IMR-90 (cell line): Measurements from ENCODE around the gene CCDC102B. TPM values are rescaled to one million over a fixed set of nuclear protein-coding genes. Genes with fewer than 3 reads are reported as not detected.
A peak's percentile ranks its signal among the peaks of the same experiment; 100 is the strongest.

Source experiments
- ATAC-seq: fragments of 200-7000 bp; cut with Tn5 transposase; 2 replicates; pipeline ENCODE4 v1.9.1; 2020; ENCODE audit warnings: low read depth, mild to moderate bottlenecking, moderate library complexity
- BruUV-seq: library from RNA; stranded (reverse); fragments of 400-500 nt; replicated peaks from 2 replicates; lab custom pipeline; 2021; lab: Mats Ljungman, UMichigan
- CTCF ChIA-PET: fragments of 300-600 bp; formaldehyde crosslinking; extraction: SDS; loops from one replicate; lab custom pipeline; 2021; ENCODE audit warnings: antibody characterized with exemption; lab: Yijun Ruan, JAX
- POLR2A ChIA-PET: fragments of 300-600 bp; sonication (Branson Sonifier 250); formaldehyde crosslinking; loops from one replicate; lab custom pipeline; 2022; ENCODE audit warnings: antibody characterized with exemption; ENCODE audit not compliant: unreplicated experiment; lab: Charles Lee
- DNase-seq: peaks from one replicate; pipeline ENCODE4 v3.0.0; 2013
- H2AFZ ChIP-seq: replicated peaks from 2 replicates; pipeline ENCODE3; 2013; ENCODE audit warnings: low read length, mild to moderate bottlenecking; ENCODE audit not compliant: poor library complexity
- H2AK5ac ChIP-seq: 2 replicates; pipeline ENCODE4 v1.6.1; 2013; ENCODE audit warnings: low read depth, low read length, inconsistent platforms
- H2AK9ac ChIP-seq: replicated peaks from 2 replicates; pipeline ENCODE3; 2013; ENCODE audit warnings: mild to moderate bottlenecking, low read depth, low read length, moderate library complexity; ENCODE audit not compliant: poor library complexity
- H2BK120ac ChIP-seq: 2 replicates; pipeline ENCODE4 v1.6.1; 2013; ENCODE audit warnings: low read depth, low read length, inconsistent platforms
- H2BK15ac ChIP-seq: 3 replicates; pipeline ENCODE4 v1.6.1; 2013; ENCODE audit warnings: low read depth, low read length, inconsistent platforms
- H2BK20ac ChIP-seq: 2 replicates; pipeline ENCODE4 v1.6.1; 2013; ENCODE audit warnings: low read depth, mild to moderate bottlenecking, inconsistent platforms, low read length, moderate library complexity
- H2BK5ac ChIP-seq: 2 replicates; pipeline ENCODE4 v1.6.1; 2013; ENCODE audit warnings: mild to moderate bottlenecking, low read depth, low read length, inconsistent platforms; ENCODE audit not compliant: poor library complexity, severe bottlenecking
- H3K14ac ChIP-seq: replicated peaks from 2 replicates; pipeline ENCODE4 v1.6.1; 2013; ENCODE audit warnings: low read depth, low read length, inconsistent platforms
- H3K18ac ChIP-seq: 2 replicates; pipeline ENCODE4 v1.6.1; 2013; ENCODE audit warnings: low read depth, low read length, control low read depth
- H3K23ac ChIP-seq: 2 replicates; pipeline ENCODE4 v1.6.1; 2013; ENCODE audit warnings: low read depth, low read length, inconsistent platforms
- H3K27ac ChIP-seq: 2 replicates; pipeline ENCODE4 v1.5.1; 2013; ENCODE audit warnings: mild to moderate bottlenecking, control low read depth, low read length; ENCODE audit not compliant: insufficient read depth
- H3K27me3 ChIP-seq: 2 replicates; pipeline ENCODE4 v1.6.1; 2013; ENCODE audit warnings: low read length; ENCODE audit not compliant: control insufficient read depth, insufficient read depth
- H3K36me3 ChIP-seq: 2 replicates; pipeline ENCODE4 v1.6.1; 2013; ENCODE audit warnings: low read length, mixed read lengths; ENCODE audit not compliant: control insufficient read depth, insufficient read depth
- H3K4ac ChIP-seq: 2 replicates; pipeline ENCODE4 v1.6.1; 2013; ENCODE audit warnings: low read depth, low read length, inconsistent platforms
- H3K4me1 ChIP-seq: 2 replicates; pipeline ENCODE4 v1.6.1; 2013; ENCODE audit warnings: low read length, mixed read lengths; ENCODE audit not compliant: control insufficient read depth, insufficient read depth
- H3K4me2 ChIP-seq: 2 replicates; pipeline ENCODE4 v1.6.1; 2013; ENCODE audit warnings: low read depth, mild to moderate bottlenecking, control low read depth, low read length, moderate library complexity
- H3K4me3 ChIP-seq: 2 replicates; pipeline ENCODE4 v1.5.1; 2013; ENCODE audit warnings: low read depth, mild to moderate bottlenecking, control low read depth, low read length, moderate library complexity; ENCODE audit not compliant: insufficient read depth
- H3K56ac ChIP-seq: 2 replicates; pipeline ENCODE4 v1.6.1; 2013; ENCODE audit warnings: low read length, inconsistent platforms; ENCODE audit not compliant: insufficient read depth; ENCODE audit errors: extremely low read depth
- H3K79me1 ChIP-seq, 2 experiments: 2 replicates each; pipeline ENCODE4 v1.6.1; 2013; ENCODE audit warnings: low read length in 2 of 2, inconsistent platforms in 1 of 2, low read depth in 1 of 2
- H3K9ac ChIP-seq: 2 replicates; pipeline ENCODE4 v1.6.1; 2013; ENCODE audit warnings: low read depth, low read length, control low read depth
- H3K9me1 ChIP-seq: 2 replicates; pipeline ENCODE4 v1.6.1; 2013; ENCODE audit warnings: low read length, inconsistent platforms; ENCODE audit not compliant: insufficient read depth
- H3K9me3 ChIP-seq: 2 replicates; pipeline ENCODE4 v1.6.1; 2013; ENCODE audit warnings: low read length; ENCODE audit not compliant: control insufficient read depth, insufficient read depth
- H4K20me1 ChIP-seq: 2 replicates; pipeline ENCODE4 v1.6.1; 2013; ENCODE audit warnings: low read length, inconsistent platforms; ENCODE audit not compliant: insufficient read depth
- H4K5ac ChIP-seq: 2 replicates; pipeline ENCODE4 v1.6.1; 2013; ENCODE audit warnings: mild to moderate bottlenecking, low read depth, low read length, control low read depth
- H4K8ac ChIP-seq, 2 experiments: 2 replicates each; pipeline ENCODE4 v1.6.1; 2013; ENCODE audit warnings: low read depth in 2 of 2, low read length in 2 of 2, control low read depth in 1 of 2, inconsistent platforms in 1 of 2
- H4K91ac ChIP-seq: 2 replicates; pipeline ENCODE4 v1.6.1; 2013; ENCODE audit warnings: low read depth, low read length, inconsistent platforms; ENCODE audit not compliant: insufficient read depth
- BHLHE40 ChIP-seq: fragments of 150-350 bp; IDR thresholded peaks from 2 replicates; pipeline ENCODE4 v1.6.1; 2016; ENCODE audit warnings: mild to moderate bottlenecking, low read depth, low read length
- CEBPB ChIP-seq: IDR thresholded peaks from 2 replicates; pipeline ENCODE4 v1.6.1; 2012; ENCODE audit warnings: low read depth, low read length, improper control_type of control experiment
- CHD1 ChIP-seq: IDR thresholded peaks from 2 replicates; pipeline ENCODE4 v1.6.1; 2012; ENCODE audit warnings: low read depth, low read length, improper control_type of control experiment
- FOS ChIP-seq: fragments of 150-350 bp; IDR thresholded peaks from 2 replicates; pipeline ENCODE4 v1.6.1; 2016; ENCODE audit warnings: low read depth, low read length
- MAFK ChIP-seq: IDR thresholded peaks from 2 replicates; pipeline ENCODE4 v1.6.1; 2012; ENCODE audit warnings: low read depth, low read length, improper control_type of control experiment
- MAZ ChIP-seq: IDR thresholded peaks from 2 replicates; pipeline ENCODE4 v1.6.1; 2012; ENCODE audit warnings: low read depth, mild to moderate bottlenecking, low read length, improper control_type of control experiment, moderate library complexity, borderline replicate concordance
- MXI1 ChIP-seq: IDR thresholded peaks from 2 replicates; pipeline ENCODE4 v1.6.1; 2012; ENCODE audit warnings: low read depth, mild to moderate bottlenecking, low read length, moderate library complexity, borderline replicate concordance
- NFE2L2 ChIP-seq: fragments of 150-350 bp; IDR thresholded peaks from 2 replicates; pipeline ENCODE4 v1.6.1; 2016; ENCODE audit warnings: low read depth, mild to moderate bottlenecking, low read length
- POLR2A ChIP-seq: IDR thresholded peaks from 2 replicates; pipeline ENCODE4 v1.6.1; 2012; ENCODE audit warnings: mild to moderate bottlenecking, low read depth, low read length
- RAD21 ChIP-seq: IDR thresholded peaks from 2 replicates; pipeline ENCODE4 v1.6.1; 2012; ENCODE audit warnings: low read length, improper control_type of control experiment
- RCOR1 ChIP-seq: IDR thresholded peaks from 2 replicates; pipeline ENCODE4 v1.6.1; 2012; ENCODE audit warnings: mild to moderate bottlenecking, low read length, improper control_type of control experiment; ENCODE audit not compliant: insufficient replicate concordance
- RFX5 ChIP-seq: IDR thresholded peaks from 2 replicates; pipeline ENCODE4 v1.8.0; 2012; ENCODE audit warnings: low read depth, mild to moderate bottlenecking, low read length, moderate library complexity
- SMC3 ChIP-seq: fragments of 150-350 bp; IDR thresholded peaks from 2 replicates; pipeline ENCODE4 v1.6.1; 2016; ENCODE audit warnings: low read depth, mild to moderate bottlenecking, antibody characterized with exemption, low read length, moderate library complexity
- WGBS, 2 experiments: methylation state at CpG; one replicate each; pipeline versions ENCODE4 v1.1.5 to v1.1.7; 2013; ENCODE audit warnings: missing lambda C conversion rate in 2 of 2; ENCODE audit not compliant: insufficient read length in 1 of 2; ENCODE audit errors: extremely low coverage in 2 of 2; 5-methylcytosine and 5-hydroxymethylcytosine counted together
- dilution Hi-C: fragments of 300-500 bp; cut with HindIII; formaldehyde crosslinking; loops from one replicate; pipeline ENCODE4 v1.14.3; 2018; ENCODE audit warnings: low sequenced_read_pairs; ENCODE audit not compliant: unreplicated experiment
- in situ Hi-C: fragments of 300-500 bp; cut with MboI; formaldehyde crosslinking; loops from 3 replicates; pipeline ENCODE4 v1.14.3; 2019; ENCODE audit warnings: low sequenced_read_pairs, inconsistent platforms, mixed read lengths
- intact Hi-C: fragments of 100-400 bp; cut with micrococcal nuclease; formaldehyde crosslinking; loops from 2 replicates; pipeline ENCODE4 v1.10.0; 2022
- polyA plus RNA-seq, 3 experiments: library from polyadenylated mRNA; depleted of rRNA; stranded (reverse); fragments of >200 nt; gene quantifications; 2 replicates each; pipeline ENCODE4 v1.2.3, GENCODE V29; 2012; ENCODE audit warnings: low replicate concordance in 1 of 3
- total RNA-seq: library from RNA; depleted of rRNA; stranded (reverse); fragments of >200 nt; gene quantifications from 2 replicates; pipeline ENCODE4 v1.2.3, GENCODE V29; 2012
- TF ChIP-seq, protein P1 (sequence below): conservative IDR thresholded peaks from 2 replicates; pipeline ENCODE4 v1.5.1; 2012; ENCODE audit warnings: mild to moderate bottlenecking, low read depth, low read length, improper control_type of control experiment
- TF ChIP-seq, protein P2 (sequence below): fragments of 150-350 bp; IDR thresholded peaks from 2 replicates; pipeline ENCODE4 v1.6.1; 2017; ENCODE audit warnings: mild to moderate bottlenecking, antibody characterized with exemption, low read length, low read depth
- TF ChIP-seq, protein P3 (sequence below): fragments of 150-350 bp; IDR thresholded peaks from 2 replicates; pipeline ENCODE4 v1.6.1; 2016; ENCODE audit warnings: low read depth, mild to moderate bottlenecking, low read length, moderate library complexity, borderline replicate concordance

The CCDC102B gene
- total and polyA plus RNA-seq, 2 of the 4 experiments (the other 2 are of a cell fraction), result 0.54 to 1.4 TPM

DNA sequence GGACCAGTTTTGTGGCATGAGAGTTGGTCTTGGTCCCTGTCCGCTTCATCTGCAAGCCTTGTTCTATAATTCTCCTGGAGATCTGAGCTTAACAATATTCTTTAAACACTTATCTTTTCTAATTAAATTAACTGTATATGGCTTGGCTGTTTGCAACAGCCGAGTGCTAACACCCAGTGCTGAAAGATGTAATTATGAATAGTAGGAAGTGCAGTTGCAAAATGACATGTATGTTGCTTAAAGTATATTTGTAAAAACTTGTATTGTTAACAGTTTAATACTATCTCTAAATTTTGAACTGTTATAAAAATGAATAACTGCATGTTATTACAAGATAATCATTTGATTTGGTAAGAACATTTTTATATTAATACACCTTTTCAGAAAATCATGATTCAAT is 45.1 kb downstream of the CCDC102B start:
- Histone ChIP-seq H2AK9ac (no peak overlapping the region), H2BK120ac (peak overlapping the region; percentile 30), H4K5ac (no peak overlapping the region), H3K14ac (no peak overlapping the region; the same call in 1 of the 2 replicates), H2BK5ac (no peak overlapping the region), H3K4ac (peak overlapping the region; percentile 45), H3K36me3 (no peaks in the 10 kb centered on the region), H3K18ac (peak overlapping the region; percentile 32; the same call in 1 of the 2 replicates), H3K9me1 (peaks cover 10% of the 10 kb centered on the region), H4K20me1 (no peaks in the 10 kb centered on the region), H3K27ac (no peak overlapping the region; the same call in 1 of the 2 replicates), H3K79me1 (no peaks in the 10 kb centered on the region), H4K91ac (peak overlapping the region; percentile 3), H2AK5ac (peak overlapping the region; percentile 74; the same call in 1 of the 2 replicates), H3K56ac (no peak overlapping the region), H3K9ac (no peak overlapping the region), H3K4me2 (no peak overlapping the region), H2BK15ac (peak overlapping the region; percentile 84; the same call in 2 of the 3 replicates), H3K4me3 (no peak overlapping the region), H2BK20ac (peak overlapping the region; percentile 56; the same call in 1 of the 2 replicates), H3K23ac (no peak overlapping the region), H2AFZ (no peak overlapping the region), H3K27me3 (no peaks in the 10 kb centered on the region), H3K4me1 (peaks cover 7% of the 10 kb centered on the region), H3K9me3 (no peaks in the 10 kb centered on the region), H4K8ac (peak overlapping the region; percentile 39 to 56; a peak in 1 of 4 replicates)
- no CpG with 5 or more reads among the region's 2 CpGs for WGBS, 2 experiments
- DNase-seq (no peak), ATAC-seq (no peak)
- dilution Hi-C loops, result no loop called here
- BruUV-seq, result no TSS peak
- ChIA-PET POLR2A (no interaction called here), CTCF (no interaction called here)
- in situ Hi-C loops, result loop anchor here (10.0 kb wide), 2 partner anchors 1252 to 1602 kb away; no protein-coding TSS in a partner anchor
- intact Hi-C loops, result loop anchor here (5.0 to 10.0 kb wide), 4 partner anchors 106 to 942 kb away; no protein-coding TSS in a partner anchor
- TF ChIP-seq CEBPB (no peak), RAD21 (no peak), CHD1 (no peak), MAFK (no peak), POLR2A (no peak), MXI1 (no peak), NFE2L2 (no peak), MAZ (no peak), SMC3 (no peak), FOS (no peak), RCOR1 (no peak), RFX5 (no peak), BHLHE40 (no peak)
- TF ChIP-seq, protein P1, sequence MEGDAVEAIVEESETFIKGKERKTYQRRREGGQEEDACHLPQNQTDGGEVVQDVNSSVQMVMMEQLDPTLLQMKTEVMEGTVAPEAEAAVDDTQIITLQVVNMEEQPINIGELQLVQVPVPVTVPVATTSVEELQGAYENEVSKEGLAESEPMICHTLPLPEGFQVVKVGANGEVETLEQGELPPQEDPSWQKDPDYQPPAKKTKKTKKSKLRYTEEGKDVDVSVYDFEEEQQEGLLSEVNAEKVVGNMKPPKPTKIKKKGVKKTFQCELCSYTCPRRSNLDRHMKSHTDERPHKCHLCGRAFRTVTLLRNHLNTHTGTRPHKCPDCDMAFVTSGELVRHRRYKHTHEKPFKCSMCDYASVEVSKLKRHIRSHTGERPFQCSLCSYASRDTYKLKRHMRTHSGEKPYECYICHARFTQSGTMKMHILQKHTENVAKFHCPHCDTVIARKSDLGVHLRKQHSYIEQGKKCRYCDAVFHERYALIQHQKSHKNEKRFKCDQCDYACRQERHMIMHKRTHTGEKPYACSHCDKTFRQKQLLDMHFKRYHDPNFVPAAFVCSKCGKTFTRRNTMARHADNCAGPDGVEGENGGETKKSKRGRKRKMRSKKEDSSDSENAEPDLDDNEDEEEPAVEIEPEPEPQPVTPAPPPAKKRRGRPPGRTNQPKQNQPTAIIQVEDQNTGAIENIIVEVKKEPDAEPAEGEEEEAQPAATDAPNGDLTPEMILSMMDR, result no peak
- TF ChIP-seq, protein P2, sequence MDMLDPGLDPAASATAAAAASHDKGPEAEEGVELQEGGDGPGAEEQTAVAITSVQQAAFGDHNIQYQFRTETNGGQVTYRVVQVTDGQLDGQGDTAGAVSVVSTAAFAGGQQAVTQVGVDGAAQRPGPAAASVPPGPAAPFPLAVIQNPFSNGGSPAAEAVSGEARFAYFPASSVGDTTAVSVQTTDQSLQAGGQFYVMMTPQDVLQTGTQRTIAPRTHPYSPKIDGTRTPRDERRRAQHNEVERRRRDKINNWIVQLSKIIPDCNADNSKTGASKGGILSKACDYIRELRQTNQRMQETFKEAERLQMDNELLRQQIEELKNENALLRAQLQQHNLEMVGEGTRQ, result no peak
- TF ChIP-seq, protein P3, sequence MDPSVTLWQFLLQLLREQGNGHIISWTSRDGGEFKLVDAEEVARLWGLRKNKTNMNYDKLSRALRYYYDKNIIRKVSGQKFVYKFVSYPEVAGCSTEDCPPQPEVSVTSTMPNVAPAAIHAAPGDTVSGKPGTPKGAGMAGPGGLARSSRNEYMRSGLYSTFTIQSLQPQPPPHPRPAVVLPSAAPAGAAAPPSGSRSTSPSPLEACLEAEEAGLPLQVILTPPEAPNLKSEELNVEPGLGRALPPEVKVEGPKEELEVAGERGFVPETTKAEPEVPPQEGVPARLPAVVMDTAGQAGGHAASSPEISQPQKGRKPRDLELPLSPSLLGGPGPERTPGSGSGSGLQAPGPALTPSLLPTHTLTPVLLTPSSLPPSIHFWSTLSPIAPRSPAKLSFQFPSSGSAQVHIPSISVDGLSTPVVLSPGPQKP, result no peak
